Breast epithelium (tissue), 4 donors: Measurements from ENCODE around the gene CEP44. TPM values are rescaled to one million over a fixed set of nuclear protein-coding genes. Genes with fewer than 3 reads are reported as not detected.

Experiments
- DNase-seq, 2 donors: peaks; one replicate each; pipeline ENCODE4 v3.0.0-alpha.2; 2019; ENCODE audit warnings: low spot score in 2 of 2
- H3K27ac ChIP-seq, 2 donors: fragments of 200-600 bp; sonication (generic) in 1 of 2; one replicate each; pipeline ENCODE4 v1.5.1; 2016 to 2019; ENCODE audit warnings: mild to moderate bottlenecking in 1 of 2
- H3K27me3 ChIP-seq, 2 donors: fragments of 200-600 bp; sonication (generic) in 1 of 2; one replicate each; pipeline versions ENCODE4 v1.5.1 to v1.6.0; 2017 to 2019; ENCODE audit warnings: control low read depth in 1 of 2, mild to moderate bottlenecking in 1 of 2
- H3K36me3 ChIP-seq: fragments of 200-600 bp; one replicate; pipeline ENCODE4 v1.5.1; 2019
- H3K4me1 ChIP-seq, 2 donors: fragments of 200-600 bp; sonication (generic); one replicate each; pipeline ENCODE4 v1.5.1; 2016 to 2019; ENCODE audit warnings: control low read depth in 1 of 2
- H3K4me3 ChIP-seq, 3 donors: fragments of 200-600 bp; sonication (generic); 1 replicate in 2 of 3; 2 replicates in 1 of 3; pipeline ENCODE4 v1.5.1; 2016 to 2019; ENCODE audit warnings: mild to moderate bottlenecking in 3 of 3, moderate library complexity in 2 of 3
- H3K9me3 ChIP-seq, 2 donors: fragments of 200-600 bp; sonication (generic) in 1 of 2; one replicate each; pipeline ENCODE4 v1.5.1; 2016 to 2019; ENCODE audit warnings: control low read depth in 1 of 2
- POLR2A ChIP-seq: fragments of 450-650 bp; IDR thresholded peaks from one replicate; pipeline ENCODE4 v1.6.1; 2016; ENCODE audit warnings: antibody characterized with exemption, mild to moderate bottlenecking, moderate library complexity
- POLR2AphosphoS5 ChIP-seq, 3 donors: sonication (generic); formaldehyde crosslinking; IDR thresholded peaks; one replicate each; pipeline ENCODE4 v1.6.1; 2017; ENCODE audit warnings: antibody characterized with exemption in 3 of 3
- intact Hi-C: fragments of 100-400 bp; cut with DNase I; formaldehyde crosslinking; loops from one replicate; pipeline ENCODE4 v1.15.1; 2023; ENCODE audit warnings: low total_unique reads
- total RNA-seq, 3 donors: library from RNA; depleted of rRNA; stranded (reverse); fragments of >200 nt; gene quantifications; one replicate each; pipeline ENCODE4 v1.1.0, GENCODE V29; 2016
- TF ChIP-seq, protein P1 (sequence below), 3 donors: fragments of 450-650 bp; IDR thresholded peaks; one replicate each; pipeline ENCODE4 v1.5.1; 2016 to 2017; ENCODE audit warnings: antibody characterized with exemption in 3 of 3, mild to moderate bottlenecking in 3 of 3, moderate library complexity in 3 of 3

CEP44 gene
- total RNA-seq, 3 donors from 2014 or later, result 12.2 to 30.9 (median 19.7) TPM

DNA sequence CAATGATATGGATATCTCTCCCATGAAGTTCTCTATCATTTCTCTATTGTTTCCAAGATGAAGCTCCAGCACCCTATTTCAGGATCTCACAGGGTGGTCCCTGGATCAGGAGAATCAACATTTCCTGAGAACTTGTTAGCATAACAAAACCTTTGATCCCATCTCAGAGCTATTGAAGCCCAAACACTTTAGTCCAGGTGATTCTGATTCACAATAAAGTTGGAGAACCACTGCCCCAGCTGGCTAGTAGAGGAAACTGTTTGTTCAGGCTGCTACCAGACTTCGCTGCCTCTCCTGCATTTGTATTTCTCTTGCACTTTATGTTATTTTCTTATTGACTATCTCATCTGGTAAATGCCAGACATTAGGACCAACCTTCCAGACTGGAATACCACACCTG lies 65.4 kb downstream of the CEP44 start:
- Histone ChIP-seq H3K27me3 (no peaks in the 10 kb centered on the region), H3K4me3 (no peak overlapping the region), H3K9me3 (peaks cover 0 to 6% of the 10 kb centered on the region in 2 donors), H3K4me1 (no peaks in the 10 kb centered on the region), H3K36me3 (no peaks in the 10 kb centered on the region), H3K27ac (no peak overlapping the region)
- intact Hi-C loops, result no loop called here
- TF ChIP-seq, protein P1, sequence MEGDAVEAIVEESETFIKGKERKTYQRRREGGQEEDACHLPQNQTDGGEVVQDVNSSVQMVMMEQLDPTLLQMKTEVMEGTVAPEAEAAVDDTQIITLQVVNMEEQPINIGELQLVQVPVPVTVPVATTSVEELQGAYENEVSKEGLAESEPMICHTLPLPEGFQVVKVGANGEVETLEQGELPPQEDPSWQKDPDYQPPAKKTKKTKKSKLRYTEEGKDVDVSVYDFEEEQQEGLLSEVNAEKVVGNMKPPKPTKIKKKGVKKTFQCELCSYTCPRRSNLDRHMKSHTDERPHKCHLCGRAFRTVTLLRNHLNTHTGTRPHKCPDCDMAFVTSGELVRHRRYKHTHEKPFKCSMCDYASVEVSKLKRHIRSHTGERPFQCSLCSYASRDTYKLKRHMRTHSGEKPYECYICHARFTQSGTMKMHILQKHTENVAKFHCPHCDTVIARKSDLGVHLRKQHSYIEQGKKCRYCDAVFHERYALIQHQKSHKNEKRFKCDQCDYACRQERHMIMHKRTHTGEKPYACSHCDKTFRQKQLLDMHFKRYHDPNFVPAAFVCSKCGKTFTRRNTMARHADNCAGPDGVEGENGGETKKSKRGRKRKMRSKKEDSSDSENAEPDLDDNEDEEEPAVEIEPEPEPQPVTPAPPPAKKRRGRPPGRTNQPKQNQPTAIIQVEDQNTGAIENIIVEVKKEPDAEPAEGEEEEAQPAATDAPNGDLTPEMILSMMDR (IDR thresholded peaks at IDR 0.05), result no peak
- TF ChIP-seq POLR2A (no peak), POLR2AphosphoS5 (IDR thresholded peaks at IDR 0.05) (no peak)
- DNase-seq, result no peak

DNA sequence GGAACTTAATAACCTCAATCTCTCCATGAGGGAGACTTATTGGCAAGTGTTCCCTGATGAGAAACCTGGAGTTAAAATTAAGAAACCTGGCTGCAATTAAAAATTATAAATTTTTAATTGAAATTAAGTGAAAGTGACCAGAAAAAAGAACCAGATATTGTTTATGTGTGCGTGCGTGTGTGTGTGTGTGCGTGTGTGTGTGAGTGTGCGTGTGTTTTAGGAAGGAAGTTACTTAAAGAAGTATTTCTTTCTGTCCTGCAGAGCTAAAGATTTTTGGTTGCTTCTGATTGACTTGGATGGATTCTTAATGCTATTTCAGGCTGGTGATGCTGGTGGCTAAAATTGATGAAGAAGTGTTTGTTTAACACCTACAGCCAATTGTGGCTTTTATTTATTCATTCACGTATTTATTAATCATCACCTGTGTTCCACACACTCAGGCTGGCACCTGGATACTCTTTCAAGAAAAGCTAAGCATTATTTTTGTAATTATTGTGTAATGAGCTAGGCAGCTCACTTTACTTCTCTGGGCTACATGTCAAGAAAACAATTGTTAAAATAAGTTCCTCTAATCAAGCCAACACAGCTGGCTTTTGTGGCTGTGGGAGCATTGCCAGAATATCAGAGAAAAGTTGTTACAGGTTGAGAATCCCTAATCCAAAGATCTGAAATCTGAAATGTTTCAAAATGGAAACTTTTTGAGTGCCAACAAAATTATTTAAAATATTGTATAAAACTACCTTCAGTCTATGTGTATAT lies 68.5 kb downstream of the CEP44 start:
- intact Hi-C loops, result no loop called here
- Histone ChIP-seq H3K4me1 (no peaks in the 10 kb centered on the region), H3K27ac (no peak overlapping the region), H3K36me3 (no peaks in the 10 kb centered on the region), H3K4me3 (no peak overlapping the region), H3K9me3 (peaks cover 0 to 6% of the 10 kb centered on the region in 2 donors), H3K27me3 (no peaks in the 10 kb centered on the region)
- DNase-seq, result no peak
- no peak for TF ChIP-seq POLR2AphosphoS5 (IDR thresholded peaks at IDR 0.05)
- no peak for TF ChIP-seq POLR2A
- TF ChIP-seq, protein P1 (IDR thresholded peaks at IDR 0.05), result no peak

DNA sequence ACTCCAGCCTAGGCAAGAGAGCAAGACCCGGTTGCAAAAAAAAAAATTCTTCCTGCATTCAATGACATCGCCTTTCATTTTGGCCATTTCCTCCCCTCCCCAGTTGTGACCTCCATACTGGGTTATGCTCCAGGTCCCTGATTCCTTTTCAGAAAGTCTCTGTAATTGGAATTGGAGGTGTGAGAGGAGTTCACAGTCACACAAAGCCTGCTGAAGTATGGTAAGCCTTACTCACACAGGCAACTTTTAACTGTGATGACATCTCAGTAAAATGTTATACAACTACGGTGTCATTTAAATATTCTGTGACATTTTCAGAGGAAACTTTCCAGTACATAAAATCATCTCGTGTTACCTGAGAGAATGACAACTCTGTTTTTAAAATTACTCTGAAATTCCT lies 73.6 kb downstream of the CEP44 start:
- no peak for DNase-seq
- no peaks in the 10 kb centered on the region for H3K27me3 ChIP-seq
- TF ChIP-seq POLR2A (no peak), POLR2AphosphoS5 (IDR thresholded peaks at IDR 0.05) (no peak)
- TF ChIP-seq, protein P1 (IDR thresholded peaks at IDR 0.05), result no peak
- intact Hi-C loops, result no loop called here
- H3K4me3 ChIP-seq, result no peak overlapping the region
- no peaks in the 10 kb centered on the region for H3K9me3 ChIP-seq
- H3K4me1 ChIP-seq, result no peaks in the 10 kb centered on the region
- no peaks in the 10 kb centered on the region for H3K36me3 ChIP-seq
- no peak overlapping the region for H3K27ac ChIP-seq

DNA sequence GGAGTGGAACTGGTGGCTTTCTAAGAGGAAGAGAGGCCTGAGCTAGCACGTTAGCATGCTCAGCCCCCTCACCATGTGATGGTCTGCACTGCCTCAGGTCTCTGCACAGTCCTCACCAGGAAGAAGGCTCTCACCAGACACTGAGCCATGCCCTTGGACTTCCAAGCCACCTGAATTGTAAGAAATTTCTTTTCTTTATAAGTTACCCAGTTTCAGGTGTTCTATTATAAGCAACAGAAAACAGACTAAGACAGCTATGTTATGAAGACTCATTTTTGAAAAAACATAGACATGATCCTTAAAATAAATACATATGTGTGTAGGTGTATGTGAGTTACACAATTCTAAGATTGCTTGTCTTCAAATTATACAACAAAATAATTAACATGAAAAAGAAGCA lies 74.7 kb downstream of the CEP44 start:
- no peaks in the 10 kb centered on the region for H3K27me3 ChIP-seq
- H3K4me1 ChIP-seq, result no peaks in the 10 kb centered on the region
- no peak overlapping the region for H3K4me3 ChIP-seq
- H3K27ac ChIP-seq, result no peak overlapping the region
- intact Hi-C loops, result no loop called here
- no peaks in the 10 kb centered on the region for H3K9me3 ChIP-seq
- TF ChIP-seq, protein P1 (IDR thresholded peaks at IDR 0.05), result no peak
- TF ChIP-seq POLR2AphosphoS5 (IDR thresholded peaks at IDR 0.05) (no peak), POLR2A (no peak)
- DNase-seq, result no peak
- H3K36me3 ChIP-seq, result no peaks in the 10 kb centered on the region

DNA sequence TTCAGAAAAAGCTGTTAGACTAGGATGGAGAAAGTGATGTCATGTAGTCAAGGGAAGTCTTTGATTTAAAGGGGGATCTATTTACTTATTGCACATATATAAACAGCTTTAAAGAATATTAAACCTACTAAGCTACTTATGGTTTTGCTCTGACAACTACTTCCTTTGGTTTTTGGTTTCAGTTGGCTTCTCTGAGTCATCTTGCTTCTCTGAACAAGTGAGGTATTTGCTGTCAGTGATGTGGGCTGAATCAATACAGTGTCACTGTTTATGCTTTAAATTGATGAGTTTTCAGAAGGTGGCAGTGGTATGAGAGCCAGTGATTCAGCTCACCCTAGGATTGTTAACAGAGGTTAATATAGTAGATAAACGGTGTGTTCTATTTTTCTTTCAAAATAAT lies 75.1 kb downstream of the CEP44 start:
- Histone ChIP-seq H3K36me3 (no peaks in the 10 kb centered on the region), H3K27ac (no peak overlapping the region), H3K9me3 (no peaks in the 10 kb centered on the region), H3K27me3 (no peaks in the 10 kb centered on the region), H3K4me3 (no peak overlapping the region), H3K4me1 (no peaks in the 10 kb centered on the region)
- no peak for DNase-seq
- TF ChIP-seq, protein P1 (IDR thresholded peaks at IDR 0.05), result no peak
- TF ChIP-seq POLR2AphosphoS5 (IDR thresholded peaks at IDR 0.05) (no peak), POLR2A (no peak)
- intact Hi-C loops, result no loop called here
